ENCODE results near the gene RFX3. TPM values are rescaled to one million over a fixed set of nuclear protein-coding genes. Genes with fewer than 3 reads are reported as not detected.

Gene RFX3
- polyA plus RNA-seq, 4 donors, result 9.3 to 19.1 (median 18.0) TPM

DNA sequence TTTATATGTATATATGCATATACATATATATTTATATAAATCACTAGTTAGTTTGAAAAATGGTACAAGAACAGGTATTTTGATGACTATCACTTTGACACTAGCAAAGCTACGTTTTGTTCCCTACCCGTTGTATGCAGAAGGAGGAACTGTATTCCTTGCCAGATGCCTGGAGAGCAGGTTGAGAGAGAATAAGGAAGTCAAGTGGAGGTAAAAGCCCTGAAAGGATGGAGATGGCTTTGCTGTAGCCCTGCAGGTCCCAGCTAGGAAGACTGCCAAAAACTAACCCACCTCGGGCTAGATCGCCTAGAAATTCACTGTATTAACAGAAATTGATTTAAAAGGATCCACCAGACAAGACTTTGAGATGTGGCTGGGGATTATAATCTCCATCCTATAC lies 229.3 kb downstream of the RFX3 start:
- no peak for DNase-seq (ENCODE audit: low read depth in 4 of 4, low spot score in 3 of 4)

DNA sequence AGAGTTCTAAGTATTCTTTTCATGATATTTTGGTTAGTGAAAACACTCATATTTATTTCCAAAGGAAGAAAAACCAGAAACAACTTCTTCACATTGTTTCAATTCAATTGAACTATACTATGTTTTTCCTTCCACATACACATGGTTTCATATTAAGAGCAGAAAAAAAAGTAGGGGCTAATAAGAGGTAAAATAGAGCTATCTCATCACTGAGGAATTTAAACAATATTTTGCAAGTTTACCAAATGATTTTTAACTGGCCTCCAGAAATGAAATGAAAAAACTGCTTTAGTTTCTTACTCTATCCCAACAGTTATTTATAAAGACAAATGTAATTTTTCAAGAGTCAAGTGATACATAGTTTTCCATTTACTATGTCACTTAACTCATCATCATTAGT lies 233.5 kb downstream of the RFX3 start:
- DNase-seq (ENCODE audit: low read depth in 4 of 4, low spot score in 3 of 4), result no peak

DNA sequence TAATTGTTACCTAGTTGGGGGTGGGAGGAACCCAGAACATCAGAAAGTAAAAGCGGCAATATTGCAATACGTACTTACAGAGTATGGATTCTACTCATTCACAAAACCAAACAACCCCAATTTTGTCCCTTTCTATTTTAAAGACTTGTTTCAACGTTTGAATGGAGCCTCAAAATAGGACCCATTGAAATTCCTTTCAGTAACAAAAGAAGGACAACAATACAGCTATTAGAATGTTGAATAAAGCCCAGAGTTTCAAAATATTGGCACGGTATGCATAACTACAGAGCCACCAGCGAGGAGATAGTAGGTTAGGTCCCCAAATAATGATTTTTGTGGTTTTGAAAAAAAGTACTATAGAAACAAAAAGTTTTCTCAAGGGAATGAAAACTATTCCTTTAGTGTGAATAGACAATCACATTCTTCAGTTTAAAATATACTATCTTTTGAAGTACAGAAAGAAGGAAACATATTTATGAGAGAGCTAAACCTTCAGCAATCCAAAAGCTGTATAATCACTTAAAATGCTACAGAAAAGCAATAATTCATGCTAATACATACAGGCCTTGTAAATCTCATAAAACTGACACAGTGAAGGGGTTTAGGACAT lies 235.5 kb downstream of the RFX3 start:
- DNase-seq (ENCODE audit: low read depth in 4 of 4, low spot score in 3 of 4), result no peak

DNA sequence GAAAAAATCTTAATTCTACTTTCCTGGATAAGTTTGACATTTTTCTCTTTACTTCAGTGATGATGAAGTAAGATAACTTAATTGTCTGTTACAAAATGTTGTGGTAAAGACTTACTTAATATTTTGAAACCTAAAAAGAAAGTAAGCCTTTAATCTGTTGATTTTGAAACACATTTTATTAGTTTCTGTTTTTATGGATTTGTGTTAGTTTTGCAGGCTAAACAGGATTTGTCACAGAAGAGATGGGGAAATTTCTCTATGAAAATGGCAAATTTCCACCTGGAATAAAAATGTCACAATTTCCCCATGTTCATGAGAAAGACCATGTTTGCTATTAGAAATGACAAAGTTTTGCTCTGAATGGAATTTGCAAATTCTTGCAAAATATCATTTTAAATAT lies 237.1 kb downstream of the RFX3 start:
- DNase-seq (ENCODE audit: low read depth in 4 of 4, low spot score in 3 of 4), result no peak

DNA sequence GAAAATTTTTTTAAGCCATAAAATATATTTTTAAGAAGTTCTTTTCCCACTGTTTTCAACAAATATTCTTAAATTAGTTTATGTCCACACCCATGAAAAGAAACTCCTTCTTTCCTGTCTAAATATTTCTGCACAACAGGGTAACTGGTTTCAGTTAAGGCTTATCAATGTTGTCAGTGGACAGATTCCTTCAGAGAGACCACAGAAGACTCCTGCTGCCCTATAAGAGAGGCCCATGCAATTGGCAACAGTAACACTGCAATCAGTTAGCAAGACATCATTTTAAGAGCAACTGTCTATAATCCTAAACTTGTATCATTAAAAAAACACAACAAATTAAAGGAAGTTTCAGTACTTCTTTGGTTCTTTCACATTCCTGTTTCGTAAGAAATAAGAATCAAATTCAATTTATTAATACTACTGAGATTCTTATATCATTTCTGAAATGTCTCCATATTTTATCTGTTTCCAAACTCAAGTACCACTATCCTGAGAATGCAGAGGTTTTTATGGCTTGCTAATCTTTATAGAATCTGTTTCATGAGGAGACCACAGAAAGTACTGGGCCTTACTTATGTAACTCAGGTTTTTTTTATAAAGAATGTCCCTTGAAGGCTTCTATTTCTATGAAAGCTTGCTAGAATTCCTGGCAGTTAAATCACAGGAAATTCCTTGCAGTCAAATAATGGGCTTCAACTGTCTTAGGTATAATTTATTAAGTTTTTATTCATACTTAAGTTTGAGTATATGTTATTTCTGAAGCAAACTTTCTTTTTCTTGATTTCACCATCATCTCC lies 240.2 kb downstream of the RFX3 start:
- DNase-seq (ENCODE audit: low read depth in 4 of 4, low spot score in 3 of 4), result no peak

DNA sequence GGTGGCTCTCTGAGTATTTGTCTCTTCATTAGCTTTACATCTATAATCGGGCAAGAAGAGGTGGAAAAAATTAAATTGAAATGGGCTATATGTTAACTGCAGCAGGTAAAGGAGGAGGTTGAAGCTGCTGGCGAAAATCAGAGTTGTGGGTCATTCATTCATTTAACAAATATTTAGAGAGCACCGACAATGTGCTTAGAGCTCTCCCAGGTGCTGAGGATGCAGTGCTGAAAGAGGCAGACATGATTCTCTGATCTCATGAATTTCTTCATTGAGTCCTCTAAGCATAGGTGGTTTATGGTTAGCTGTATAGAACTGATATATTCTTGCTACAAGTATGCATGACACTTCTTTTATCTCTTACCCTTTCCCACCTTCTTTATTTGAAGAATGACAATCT lies 243.4 kb downstream of the RFX3 start:
- no peak for DNase-seq (ENCODE audit: low read depth in 4 of 4, low spot score in 3 of 4)

DNA sequence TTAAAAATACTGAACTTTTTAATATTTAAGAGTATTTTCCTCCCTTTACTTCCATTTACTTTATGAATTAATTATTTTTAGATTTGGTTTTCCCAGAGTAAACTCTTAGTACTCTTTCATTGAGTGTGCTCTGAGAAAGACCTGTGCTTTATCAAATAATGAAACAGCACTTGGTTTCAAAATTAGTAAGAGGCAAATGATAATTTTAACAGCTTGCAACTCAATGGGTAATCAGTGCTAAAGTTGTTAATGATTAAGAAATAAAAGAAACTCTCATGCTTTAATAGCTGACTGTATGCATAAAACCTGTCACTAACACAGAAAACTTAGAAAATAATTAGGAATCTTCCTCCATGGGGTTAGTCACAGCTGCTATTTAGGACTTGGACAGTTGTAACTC lies 244.4 kb downstream of the RFX3 start:
- no peak for DNase-seq (ENCODE audit: low read depth in 4 of 4, low spot score in 3 of 4)

DNA sequence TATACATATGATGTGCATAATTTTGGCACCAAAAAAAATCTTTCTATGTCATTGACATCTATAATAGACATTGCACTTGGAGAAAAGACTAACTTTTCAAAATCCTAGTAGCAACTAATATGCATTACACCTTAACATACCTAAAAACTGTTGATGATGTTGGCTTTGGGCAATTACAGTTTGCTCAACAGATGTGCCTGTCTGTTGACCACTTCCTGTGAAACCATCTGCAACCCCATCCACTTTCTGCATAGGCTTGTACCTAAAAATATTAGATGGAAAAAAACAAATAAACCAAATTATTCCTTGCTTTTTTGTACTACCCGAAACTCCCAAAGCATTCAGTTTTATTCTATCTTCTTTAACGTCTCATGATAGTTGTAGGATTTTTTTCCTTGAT lies 248.6 kb downstream of the RFX3 start:
- no peak for DNase-seq (ENCODE audit: low read depth in 4 of 4, low spot score in 3 of 4)

DNA sequence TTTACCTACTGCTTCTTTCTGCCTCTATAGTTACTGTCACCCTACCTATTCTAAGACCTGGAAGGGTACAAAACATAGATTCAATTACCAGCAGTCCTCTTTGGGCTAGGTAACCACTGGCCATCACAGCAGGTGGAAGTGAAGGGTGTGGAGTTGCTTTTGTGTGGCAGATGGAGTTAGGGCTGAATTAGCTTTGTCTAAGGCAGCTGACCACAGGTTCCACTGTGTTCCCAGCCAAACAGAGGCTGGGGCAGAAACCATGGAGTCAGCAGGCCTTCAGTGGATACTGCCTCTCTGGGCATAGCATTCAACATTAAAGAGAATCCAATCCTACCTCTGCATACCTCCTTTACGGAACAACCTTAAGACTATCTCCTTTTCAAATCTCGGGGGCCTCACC lies 254.2 kb downstream of the RFX3 start:
- no peak for DNase-seq (ENCODE audit: low read depth in 4 of 4, low spot score in 3 of 4)

DNA sequence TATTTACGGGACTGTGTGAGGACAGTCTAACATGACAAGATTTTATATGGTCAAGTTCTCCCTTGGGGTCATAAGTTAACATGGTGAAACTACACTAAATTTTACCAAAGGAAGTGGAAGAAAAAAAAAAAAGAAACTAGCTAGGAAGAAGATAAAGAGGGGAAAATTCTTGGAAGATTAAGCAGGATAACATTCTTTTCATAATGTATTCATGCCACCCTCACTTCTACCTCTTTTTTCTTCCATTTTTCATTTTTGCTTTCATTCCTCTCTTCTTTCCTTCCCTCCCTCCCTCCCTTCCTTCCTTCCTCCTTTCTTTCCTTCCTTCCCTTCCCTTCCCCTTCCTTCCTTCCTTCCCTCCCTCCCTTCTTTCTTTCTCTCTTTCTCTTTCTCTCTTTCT lies 254.6 kb downstream of the RFX3 start:
- no peak for DNase-seq (ENCODE audit: low read depth in 4 of 4, low spot score in 3 of 4)

DNA sequence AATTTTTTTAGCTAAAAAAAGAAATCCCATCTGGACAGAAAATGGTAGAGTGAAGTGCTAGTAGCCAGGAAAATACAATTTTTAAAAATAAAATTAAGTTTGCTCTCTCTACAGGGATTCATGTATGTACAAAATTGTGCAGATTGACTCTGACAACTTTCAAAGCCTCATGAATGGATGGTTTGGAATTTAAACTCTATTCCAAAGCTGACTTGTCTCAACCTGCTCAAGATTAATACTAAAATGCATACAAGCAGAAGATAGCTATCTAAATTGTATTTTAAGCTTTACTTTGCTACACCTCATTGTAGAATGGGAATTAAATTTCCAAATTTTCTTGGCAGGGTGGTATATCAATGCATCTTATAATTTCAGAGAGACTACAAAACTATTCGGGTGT lies 257.6 kb downstream of the RFX3 start:
- no peak for DNase-seq (ENCODE audit: low read depth in 4 of 4, low spot score in 3 of 4)

DNA sequence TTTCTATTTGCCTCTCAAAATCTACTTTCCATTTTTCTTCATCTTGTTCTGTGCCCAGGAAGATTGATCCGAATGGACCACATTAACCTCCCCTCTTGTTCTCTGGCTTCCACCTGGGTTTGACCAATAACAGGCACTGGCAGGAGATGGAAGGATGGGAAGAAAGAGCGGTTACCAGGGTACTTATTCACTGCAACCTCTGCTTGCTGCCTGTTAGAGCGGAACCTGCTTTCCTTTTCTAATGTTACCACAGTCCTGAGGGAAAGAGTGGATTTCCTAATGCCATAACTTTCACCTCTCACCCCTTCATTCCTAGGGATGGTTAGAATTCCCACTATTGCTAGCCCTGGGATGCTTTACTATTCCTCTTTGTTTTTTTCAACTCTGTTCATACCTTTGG lies 262.1 kb downstream of the RFX3 start:
- peak in 1 of 4 donors; percentile 24 for DNase-seq (ENCODE audit: low read depth in 4 of 4, low spot score in 3 of 4)

DNA sequence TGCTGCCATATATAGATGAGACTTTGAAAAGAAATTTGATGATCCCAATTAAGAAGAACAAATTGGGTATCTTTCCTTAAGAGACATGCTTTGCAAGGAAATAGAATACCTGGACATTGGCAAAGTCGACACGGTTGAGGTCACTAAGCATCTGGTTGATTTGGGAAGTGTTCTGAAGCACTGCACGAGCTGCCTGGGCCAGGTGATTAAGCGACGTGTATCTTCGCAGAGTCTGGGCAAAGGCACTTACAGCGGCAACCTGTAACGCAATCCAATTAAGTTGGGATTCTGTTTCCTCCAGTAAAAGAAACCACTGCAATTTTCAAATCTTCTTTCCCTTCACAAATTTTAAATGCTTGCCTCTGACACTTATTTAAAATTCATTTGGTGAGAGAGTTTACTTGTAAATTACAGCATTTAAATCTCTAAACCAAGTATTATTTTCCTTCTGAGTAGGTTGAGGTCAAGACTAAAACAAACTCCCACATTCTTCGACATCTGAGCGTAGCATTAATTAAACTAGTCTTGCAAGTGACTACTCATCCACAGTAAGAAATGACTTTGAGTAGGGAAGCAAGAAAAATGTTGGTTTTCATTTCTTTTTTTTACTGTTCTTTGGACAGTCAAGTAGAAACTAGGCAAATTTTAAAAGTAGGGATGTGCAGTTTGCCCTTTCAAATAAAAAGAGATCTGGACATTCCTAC lies 262.8 kb downstream of the RFX3 start:
- DNase-seq (ENCODE audit: low read depth in 4 of 4, low spot score in 3 of 4), result peak in 2 of 4 donors; percentile 21 to 33

DNA sequence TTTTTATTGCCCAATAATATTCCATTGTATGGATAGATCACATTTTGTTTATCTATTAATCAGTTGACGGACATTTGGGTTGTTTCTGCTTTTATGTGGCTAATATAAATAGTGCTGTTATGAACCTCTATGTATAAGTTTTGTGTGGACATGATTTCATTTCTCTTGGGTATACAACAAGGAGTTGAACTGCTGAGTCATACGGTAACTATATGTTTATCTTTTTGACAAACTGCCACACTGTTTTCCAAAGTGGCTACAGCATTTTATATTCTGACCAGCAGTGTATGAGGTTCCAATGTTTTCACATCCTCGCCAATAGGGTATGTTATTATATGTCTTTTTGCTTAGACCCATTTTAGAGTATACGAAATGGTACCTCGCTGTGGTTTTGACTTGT lies 264.3 kb downstream of the RFX3 start:
- DNase-seq (ENCODE audit: low read depth in 4 of 4, low spot score in 3 of 4), result no peak

DNA sequence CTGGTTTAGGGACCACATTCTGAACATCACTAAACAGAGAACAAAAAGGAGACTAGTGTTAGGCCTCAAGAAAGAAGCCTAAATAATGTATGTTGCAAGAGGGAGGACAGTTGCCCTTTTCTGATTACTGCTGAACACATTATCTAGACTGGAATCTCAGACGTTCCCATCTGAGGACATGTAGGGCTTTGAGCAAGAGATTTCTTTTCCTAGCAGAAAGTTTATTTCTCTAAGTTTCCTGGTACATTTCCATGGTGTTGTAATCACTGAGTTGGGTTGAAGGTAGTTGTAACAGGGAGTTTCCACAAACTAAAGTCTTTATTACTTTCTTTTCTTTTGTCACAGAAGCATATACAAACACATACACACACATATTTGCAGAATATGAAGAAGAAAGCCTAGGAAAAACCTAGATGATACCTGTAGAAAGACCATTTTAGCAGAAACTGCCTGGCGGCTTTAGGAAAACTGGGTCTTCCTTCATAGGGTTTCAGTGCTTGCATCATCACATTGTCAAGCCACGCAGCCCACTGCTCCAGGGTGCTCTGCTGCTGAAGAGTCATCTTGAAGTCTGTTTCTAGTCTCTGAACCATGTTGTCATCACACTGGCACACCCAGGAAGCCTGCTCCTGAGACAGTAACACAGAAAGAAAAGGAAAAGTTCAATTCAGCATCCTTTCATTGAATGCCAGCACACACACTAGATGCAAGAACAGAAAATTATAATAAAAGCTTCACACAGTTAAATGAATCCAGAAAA lies 269.1 kb downstream of the RFX3 start:
- DNase-seq (ENCODE audit: low read depth in 4 of 4, low spot score in 3 of 4), result no peak

DNA sequence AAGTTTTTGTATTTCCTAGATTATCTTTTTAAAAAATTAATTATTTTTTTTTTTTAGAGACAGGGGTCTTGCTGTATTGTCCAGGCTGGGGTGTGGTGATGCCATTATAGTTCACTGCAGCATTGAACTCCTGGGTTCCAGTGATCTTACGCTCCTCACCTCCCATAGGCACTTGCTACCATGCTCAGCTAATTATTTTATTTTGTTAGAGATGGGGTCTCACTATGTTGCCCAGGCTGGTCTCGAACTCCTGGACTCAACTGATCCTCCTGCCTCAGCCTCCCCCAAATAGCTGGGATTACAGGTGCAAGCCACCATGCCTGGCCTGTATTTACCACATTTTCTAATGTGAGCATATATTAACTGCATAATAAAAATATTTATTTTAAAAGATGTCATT lies 274.5 kb downstream of the RFX3 start:
- no peak for DNase-seq (ENCODE audit: low read depth in 4 of 4, low spot score in 3 of 4)

DNA sequence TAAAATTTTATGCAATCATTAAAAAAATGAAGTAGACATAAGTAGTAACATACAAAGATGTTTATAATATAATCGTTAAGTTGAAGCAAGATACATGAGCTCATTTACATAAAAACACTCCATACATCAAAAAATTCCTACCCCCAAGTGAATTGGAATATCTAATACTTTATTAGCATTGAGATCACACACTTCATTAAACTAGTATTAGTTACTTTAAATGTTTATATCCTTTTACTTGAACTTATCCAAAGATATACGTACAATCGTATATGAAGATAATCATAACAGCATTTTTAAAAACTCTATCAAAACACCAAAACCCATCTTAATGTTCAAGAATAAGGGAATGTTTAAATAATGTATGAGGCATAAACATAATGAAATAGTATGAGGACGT lies 275.1 kb downstream of the RFX3 start:
- DNase-seq (ENCODE audit: low read depth in 4 of 4, low spot score in 3 of 4), result no peak

DNA sequence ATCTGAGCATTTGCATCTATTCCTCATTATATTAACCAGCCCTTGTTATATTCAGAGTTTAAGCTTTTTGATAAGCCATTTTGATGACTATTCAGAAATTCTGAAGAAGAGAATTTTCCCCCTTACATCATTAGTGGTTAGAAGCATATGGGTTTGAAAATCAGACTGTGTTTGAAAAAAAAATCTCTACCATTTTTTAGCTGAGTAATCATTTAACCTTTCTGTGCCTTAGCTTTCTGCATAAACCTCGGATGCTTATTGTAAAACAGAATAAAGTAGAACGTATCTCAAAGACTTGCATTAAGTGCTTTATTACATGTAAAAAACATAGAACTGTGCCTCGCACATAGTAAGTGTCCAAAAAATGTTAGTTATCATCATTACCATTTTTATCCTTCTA lies 278.6 kb downstream of the RFX3 start:
- no peak for DNase-seq (ENCODE audit: low read depth in 4 of 4, low spot score in 3 of 4)

DNA sequence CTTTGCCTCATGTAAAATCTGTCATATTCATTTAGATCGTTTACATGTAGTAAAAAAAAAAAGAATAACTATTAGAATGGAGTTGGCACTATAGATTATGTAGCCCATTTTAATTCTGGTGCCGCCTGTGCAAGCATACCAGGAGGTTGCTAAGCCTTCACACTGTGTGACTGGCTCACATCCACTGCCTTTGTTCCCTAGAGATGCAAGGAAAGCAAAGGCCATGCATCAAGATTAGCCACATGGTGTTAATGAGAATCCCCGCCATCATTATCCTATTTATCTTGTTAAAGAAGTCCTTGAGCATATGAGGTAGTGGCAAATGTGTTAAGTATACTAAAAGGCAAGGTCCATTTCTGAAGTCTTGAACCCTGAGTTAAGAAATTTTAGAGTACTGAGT lies 279.6 kb downstream of the RFX3 start:
- no peak for DNase-seq (ENCODE audit: low read depth in 4 of 4, low spot score in 3 of 4)

DNA sequence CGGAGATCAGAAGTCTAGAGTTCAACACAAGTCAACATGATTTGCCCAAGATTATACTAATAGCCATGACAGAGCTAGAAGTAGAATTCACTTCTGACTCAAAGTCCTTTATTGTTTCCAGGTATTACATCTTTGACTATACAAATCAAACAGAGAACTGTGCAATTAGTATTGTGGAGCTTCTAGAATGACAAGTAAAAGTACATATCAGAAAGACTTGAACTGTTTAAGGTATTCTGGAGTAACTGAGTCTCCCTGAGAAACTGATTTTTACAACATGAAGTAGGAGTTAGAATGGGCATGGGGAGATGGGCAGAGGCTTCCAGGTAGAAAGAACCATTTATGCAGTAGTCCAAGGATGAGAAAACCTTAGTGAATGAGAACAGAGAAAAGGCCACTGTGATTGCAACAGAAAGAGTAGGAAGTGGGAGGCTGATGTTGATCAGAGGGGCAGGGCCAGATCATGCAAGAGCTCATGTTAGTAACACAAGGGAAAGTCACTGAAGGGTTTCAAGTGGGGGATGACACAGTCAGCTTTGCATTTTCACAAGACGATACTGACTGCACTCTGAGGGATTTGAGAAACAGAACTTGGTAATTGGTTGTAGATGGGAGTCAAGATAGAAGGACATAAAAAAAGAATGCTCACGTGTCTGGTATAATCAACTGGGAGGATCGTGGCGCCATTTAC lies 280.7 kb downstream of the RFX3 start:
- DNase-seq (ENCODE audit: low read depth in 4 of 4, low spot score in 3 of 4), result no peak

DNA sequence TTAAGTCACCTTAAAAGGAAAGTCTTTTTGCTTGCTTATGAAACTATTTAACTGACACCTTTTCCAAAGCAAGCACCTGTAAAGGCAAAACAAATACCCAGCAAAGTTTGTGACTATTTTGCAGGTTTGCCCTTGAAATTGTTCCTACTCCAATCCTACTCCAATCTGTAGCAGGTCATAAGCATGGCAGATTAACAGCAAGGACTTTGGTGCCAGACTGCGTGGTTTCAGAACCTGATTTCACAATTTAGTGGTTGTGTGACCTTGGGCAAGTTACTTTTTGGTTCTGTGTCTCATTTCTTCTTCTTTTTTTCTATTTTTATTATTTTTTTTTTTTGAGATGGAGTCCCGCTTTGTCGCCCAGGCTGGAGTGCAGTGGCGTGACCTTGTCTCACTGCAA lies 282.1 kb downstream of the RFX3 start:
- DNase-seq (ENCODE audit: low read depth in 4 of 4, low spot score in 3 of 4), result no peak

Measured in left renal pelvis (tissue), 4 donors.